GM19193 (cell line): ENCODE results near the gene ACBD6.
A peak's percentile ranks its signal among the peaks of the same experiment; 100 is the strongest.

ENCODE experiments used
- POLR2A ChIP-seq: IDR thresholded peaks from 4 replicates; pipeline ENCODE4 v1.6.1; 2011; ENCODE audit not compliant: insufficient read depth, insufficient read length; ENCODE audit errors: extremely low read depth

ACBD6 gene

DNA sequence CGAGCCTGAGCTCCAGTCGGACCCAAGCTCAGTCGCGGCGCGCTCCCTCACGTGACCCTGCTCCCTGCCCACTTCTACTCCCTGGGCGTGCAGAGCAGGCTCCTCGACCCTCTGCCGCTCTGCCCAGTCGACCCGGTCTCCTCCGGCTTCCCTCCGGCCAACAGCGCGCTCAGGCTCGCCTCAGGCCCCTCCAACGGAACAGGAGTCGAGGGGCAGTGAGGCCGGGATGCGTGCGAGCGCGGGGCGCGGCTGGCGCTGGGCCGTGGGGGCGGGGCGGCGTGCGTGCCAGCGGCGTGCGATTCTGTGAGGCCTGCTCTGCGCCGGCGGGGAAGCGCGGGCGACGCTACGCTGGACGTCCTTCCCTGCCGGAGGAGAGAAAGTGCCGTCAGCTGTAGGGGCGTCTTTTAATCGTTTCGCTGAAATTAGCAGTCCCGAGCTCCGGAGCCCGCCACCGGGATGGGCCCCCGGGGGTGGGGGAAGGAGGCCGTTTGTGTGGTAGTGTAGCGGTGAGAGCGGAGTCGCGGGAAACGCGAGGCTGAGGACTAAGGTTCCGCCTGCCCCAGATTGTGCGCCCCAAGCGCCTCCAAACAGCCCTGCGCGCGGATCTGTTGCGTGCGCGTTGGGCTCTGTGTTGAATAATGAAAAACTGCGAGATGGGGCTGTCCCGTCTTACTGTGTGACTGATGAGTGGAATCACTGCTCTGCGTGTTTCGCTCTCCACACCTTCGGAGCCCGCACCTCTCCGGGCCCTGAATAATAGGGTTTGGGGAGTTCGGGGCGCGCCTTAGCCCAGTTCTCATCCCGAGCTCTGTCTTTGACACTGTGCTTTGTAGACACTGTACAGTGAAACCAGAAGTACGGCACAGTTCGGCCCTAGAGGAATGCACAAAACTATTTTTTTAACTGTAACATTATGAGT lies at the start of gene ACBD6:
Gene ACBD6, minus strand, starts transcription at position 217 of the 919 bp plus-strand sequence. CDS start 311 bp downstream, outside the sequence.
- peak; percentile 87 for TF ChIP-seq POLR2A

DNA sequence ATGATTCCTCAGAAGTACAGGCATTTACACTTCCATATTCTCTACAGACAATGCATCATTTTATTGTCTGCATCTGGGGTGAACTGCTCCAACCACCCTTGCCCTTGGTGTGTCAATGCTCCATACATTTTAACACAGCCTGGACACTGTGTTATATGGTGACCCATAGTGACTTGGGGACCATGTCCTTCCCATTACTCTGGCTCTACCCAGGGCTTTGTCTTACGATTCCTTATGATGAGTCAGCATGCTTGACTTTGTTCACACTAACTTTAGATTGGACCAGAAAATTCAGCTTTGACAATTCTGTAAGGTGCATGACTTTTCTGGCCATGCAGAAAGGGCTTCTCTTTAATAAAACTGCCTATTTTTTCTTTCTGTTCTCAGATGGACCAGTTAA lies 49.6 kb upstream of the ACBD6 start:
- TF ChIP-seq POLR2A = no peak

- TF ChIP-seq POLR2A = no peak
Observed at GRCh38 chr1:180550241-180550640, 47.9 kb upstream of the ACBD6 start.

GRCh38 chr1:180548686-180549317 lies 46.4 kb upstream of the ACBD6 start:
- no peak for TF ChIP-seq POLR2A

GRCh38 chr1:180545991-180546390 lies 43.6 kb upstream of the ACBD6 start:
- no peak for TF ChIP-seq POLR2A

DNA sequence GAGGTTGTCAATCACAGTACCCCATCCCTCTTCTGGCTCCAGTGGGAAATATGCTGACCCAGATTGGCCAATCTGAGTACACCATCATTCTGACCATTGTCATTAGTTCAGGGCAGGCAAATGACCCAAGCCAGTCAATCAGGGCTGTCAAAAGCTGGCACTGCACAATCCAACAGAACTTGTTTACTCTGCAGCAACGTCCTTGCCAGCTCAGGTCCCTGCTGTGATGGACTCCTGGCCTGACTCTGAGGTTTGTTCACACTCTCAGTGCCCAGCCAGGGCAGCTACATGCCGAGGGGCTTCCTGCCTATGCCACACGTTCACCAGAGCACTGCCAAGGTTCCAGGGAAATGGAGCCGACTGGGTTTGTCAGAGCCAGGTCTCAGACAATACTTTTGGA lies 41.7 kb upstream of the ACBD6 start:
- TF ChIP-seq POLR2A = no peak

- no peak for TF ChIP-seq POLR2A
Observed at GRCh38 chr1:180542838-180543145, 40.4 kb upstream of the ACBD6 start.

DNA sequence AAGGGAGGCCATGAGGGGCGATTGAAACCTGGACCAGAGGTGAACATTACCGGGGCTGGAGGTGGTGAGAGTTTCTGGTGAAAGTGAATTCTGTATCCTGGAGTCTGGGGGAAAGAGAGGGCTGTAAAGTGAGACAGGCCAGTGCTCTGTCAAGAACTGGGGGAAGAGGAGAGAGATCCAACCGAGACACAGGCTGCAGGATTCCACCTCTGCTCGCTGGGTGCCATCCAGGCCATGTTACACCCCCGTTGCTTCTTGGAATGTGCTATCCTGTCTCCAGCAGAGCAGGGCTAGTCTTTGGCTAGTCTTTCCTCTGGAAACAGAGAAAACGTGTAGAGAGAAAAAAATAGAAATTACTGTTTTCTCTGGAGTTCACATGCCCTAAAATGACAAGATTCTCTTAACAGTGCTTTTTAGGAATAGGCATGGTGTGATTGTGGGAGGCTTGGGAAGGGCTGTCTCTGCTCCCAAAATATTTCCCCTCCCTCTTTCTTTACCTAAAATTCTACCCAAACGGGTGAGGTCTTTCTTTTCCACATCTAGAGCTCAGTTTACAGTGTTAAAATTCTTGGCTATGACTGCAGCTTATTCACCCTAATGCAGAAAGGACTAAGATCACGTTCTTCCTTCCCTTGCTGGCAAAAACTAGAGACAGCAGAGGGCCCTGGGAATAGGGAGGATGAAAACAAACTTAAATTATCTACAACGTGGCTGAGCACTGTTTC lies 39.9 kb upstream of the ACBD6 start:
- TF ChIP-seq POLR2A = no peak

DNA sequence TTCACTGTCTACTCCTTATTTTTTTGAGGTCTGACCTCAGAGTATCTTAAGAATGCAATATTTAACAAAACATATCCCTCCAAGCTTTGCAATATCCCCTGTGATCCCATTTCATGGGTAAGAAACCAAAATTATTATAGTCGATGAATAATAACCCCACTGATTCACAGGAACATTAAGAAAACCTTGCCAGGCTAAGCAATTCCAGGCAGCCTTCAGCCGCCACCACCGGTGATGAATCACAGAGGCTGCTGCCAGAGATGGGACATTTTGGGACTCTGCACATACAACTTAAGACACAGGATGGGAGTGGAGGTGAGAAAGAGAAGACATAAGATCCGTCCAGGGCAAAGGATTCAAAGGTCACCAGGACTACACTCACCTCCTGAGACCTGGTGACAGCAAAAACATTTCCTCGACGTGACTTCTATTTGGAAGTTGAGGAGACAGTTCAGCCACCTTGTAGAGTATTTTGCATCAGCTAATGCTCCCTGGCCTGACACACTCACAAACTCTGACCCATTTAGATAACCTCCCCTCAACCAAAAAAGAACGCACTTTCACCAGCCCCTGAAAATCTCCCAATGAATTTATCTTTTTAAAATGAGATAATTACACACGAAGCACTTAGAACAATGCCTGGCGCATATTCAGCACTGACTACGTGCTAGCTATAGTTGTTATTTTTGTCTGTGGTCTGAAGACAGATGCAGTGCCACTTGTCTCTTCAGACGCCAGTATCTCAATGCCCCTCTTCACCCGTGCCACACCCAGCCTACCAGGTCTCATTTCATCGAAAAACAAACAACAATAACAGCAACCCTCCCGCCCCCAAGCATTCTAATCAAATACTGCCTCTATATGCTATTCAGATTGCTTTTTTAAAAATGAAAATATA lies 38.6 kb upstream of the ACBD6 start:
- TF ChIP-seq POLR2A = no peak

- no peak for TF ChIP-seq POLR2A
Observed at GRCh38 chr1:180539136-180539535, 36.8 kb upstream of the ACBD6 start.

- no peak for TF ChIP-seq POLR2A
Observed at GRCh38 chr1:180536821-180537372, 34.5 kb upstream of the ACBD6 start.

- no peak for TF ChIP-seq POLR2A
Observed at GRCh38 chr1:180535418-180535999, 33.1 kb upstream of the ACBD6 start.

GRCh38 chr1:180534214-180534613 lies 31.8 kb upstream of the ACBD6 start:
- TF ChIP-seq POLR2A = no peak
